Activated T-helper 1 cell treated with anti-CD3 and anti-CD28 coated beads, Interleukin-2, amount 50 U/mL, for 16 hours (primary cell): Measurements from ENCODE around the gene ADAMTSL3.

Experiments
- DNase-seq, 2 donors: peaks; one replicate each; pipeline ENCODE4 v3.0.0-alpha.2; 2020; ENCODE audit warnings: low read depth in 1 of 2, low spot score in 1 of 2

The ADAMTSL3 gene

GRCh38 chr15:83816124-83816883 lies 162.4 kb downstream of the ADAMTSL3 start:
- DNase-seq = no peak

GRCh38 chr15:83818591-83818990 lies 164.7 kb downstream of the ADAMTSL3 start:
- no peak for DNase-seq

GRCh38 chr15:83830381-83830780 lies 176.5 kb downstream of the ADAMTSL3 start:
- no peak for DNase-seq

GRCh38 chr15:83833569-83833968 lies 179.6 kb downstream of the ADAMTSL3 start:
- no peak for DNase-seq

GRCh38 chr15:83835479-83835878 lies 181.6 kb downstream of the ADAMTSL3 start:
- no peak for DNase-seq

- no peak for DNase-seq
Measured at GRCh38 chr15:83837945-83838571, 184.1 kb downstream of the ADAMTSL3 start.

- no peak for DNase-seq
Measured at GRCh38 chr15:83838763-83839162, 184.8 kb downstream of the ADAMTSL3 start.

- no peak for DNase-seq
Measured at GRCh38 chr15:83842281-83842680, 188.4 kb downstream of the ADAMTSL3 start.

GRCh38 chr15:83843471-83843871 lies 189.5 kb downstream of the ADAMTSL3 start:
- DNase-seq = no peak

GRCh38 chr15:83844742-83845141 lies 190.8 kb downstream of the ADAMTSL3 start:
- no peak for DNase-seq

GRCh38 chr15:83845230-83845629 lies 191.3 kb downstream of the ADAMTSL3 start:
- no peak for DNase-seq

GRCh38 chr15:83846847-83847246 lies 192.9 kb downstream of the ADAMTSL3 start:
- DNase-seq = no peak

- DNase-seq = no peak
Measured at GRCh38 chr15:83848315-83849050, 194.6 kb downstream of the ADAMTSL3 start.

GRCh38 chr15:83850015-83850414 lies 196.1 kb downstream of the ADAMTSL3 start:
- no peak for DNase-seq

- no peak for DNase-seq
Measured at GRCh38 chr15:83850501-83851245, 196.8 kb downstream of the ADAMTSL3 start.

- DNase-seq = no peak
Measured at GRCh38 chr15:83853232-83853631, 199.3 kb downstream of the ADAMTSL3 start.

GRCh38 chr15:83854321-83854720 lies 200.4 kb downstream of the ADAMTSL3 start:
- no peak for DNase-seq

- DNase-seq = no peak
Measured at GRCh38 chr15:83854950-83855707, 201.2 kb downstream of the ADAMTSL3 start.

GRCh38 chr15:83855956-83856355 lies 202.0 kb downstream of the ADAMTSL3 start:
- DNase-seq = no peak

GRCh38 chr15:83858820-83859505 lies 205.0 kb downstream of the ADAMTSL3 start:
- no peak for DNase-seq
